ENCODE measurements around the gene CTBP2. TPM values are rescaled to one million over a fixed set of nuclear protein-coding genes. Genes with fewer than 3 reads are reported as not detected.

The CTBP2 gene
- total RNA-seq, 1 experiment from 2014 or later = 125 TPM

- intact Hi-C loops (cut with micrococcal nuclease; ENCODE audit: unreplicated experiment) (loop anchor here (10.0 kb wide), 1 partner anchor 536 kb away; no protein-coding TSS in a partner anchor), in situ Hi-C loops (cut with HindIII; ENCODE audit: low pct_unique_long_range_greater_than_20kb, low sequenced_read_pairs) (no loop called here)
- CTCF ChIA-PET = no interaction called here
- ATAC-seq = no peak
- POLR2A ChIA-PET = no interaction called here
- TF ChIP-seq TCF7L2 (IDR thresholded peaks at IDR 0.05; ENCODE audit: low read depth, low read length) (no peak), REST (IDR thresholded peaks at IDR 0.05; ENCODE audit: insufficient read depth in 1 of 2, low read depth in 2 of 2, low read length in 1 of 2) (no peak), POLR2AphosphoS5 (IDR thresholded peaks at IDR 0.05; ENCODE audit: low read depth, low read length) (no peak), CTCF (IDR thresholded peaks at IDR 0.05) (no peak), SIN3A (IDR thresholded peaks at IDR 0.05; ENCODE audit: borderline replicate concordance, insufficient read depth, low read depth, low read length) (no peak)
- H3K27ac ChIP-seq (ENCODE audit: low read length) = no peak overlapping the region
- BruUV-seq (replicated peaks) = no TSS peak
- H3K27me3 ChIP-seq (ENCODE audit: control insufficient read depth, insufficient read depth, low read length) = peaks cover 3% of the 10 kb centered on the region
- H3K36me3 ChIP-seq (ENCODE audit: control insufficient read depth, insufficient read depth, low read length) = no peaks in the 10 kb centered on the region
- no peak for DNase-seq (ENCODE audit: low read depth, low spot score)
- H3K4me3 ChIP-seq (ENCODE audit: low read depth in 2 of 2, low read length in 2 of 2) = no peak overlapping the region
- H3K4me1 ChIP-seq (ENCODE audit: control insufficient read depth, insufficient read depth, low read length) = no peaks in the 10 kb centered on the region
- H3K9me3 ChIP-seq (ENCODE audit: control insufficient read depth, insufficient read depth, low read depth, low read length) = no peaks in the 10 kb centered on the region
Observed at GRCh38 chr10:125169279-125169678, 8.9 kb upstream of the CTBP2 start.

- in situ Hi-C loops (cut with HindIII; ENCODE audit: low pct_unique_long_range_greater_than_20kb, low sequenced_read_pairs) = no loop called here
- H3K4me3 ChIP-seq (ENCODE audit: low read depth in 2 of 2, low read length in 2 of 2) = no peak overlapping the region
- ATAC-seq (no peak), DNase-seq (ENCODE audit: low read depth, low spot score) (no peak)
- H3K36me3 ChIP-seq (ENCODE audit: control insufficient read depth, insufficient read depth, low read length) = no peaks in the 10 kb centered on the region
- H3K27ac ChIP-seq (ENCODE audit: low read length) = no peak overlapping the region
- no TSS peak for BruUV-seq (replicated peaks)
- H3K27me3 ChIP-seq (ENCODE audit: control insufficient read depth, insufficient read depth, low read length) = no peaks in the 10 kb centered on the region; the same call in 1 of the 2 replicates
- ChIA-PET POLR2A (no interaction called here), CTCF (no interaction called here)
- 0 out of 2 replicates have a peak, but pooled peaks cover 6% of the 10 kb centered on the region for H3K4me1 ChIP-seq (ENCODE audit: control insufficient read depth, insufficient read depth, low read length)
- TF ChIP-seq CTCF (IDR thresholded peaks at IDR 0.05) = no peak
- no peak for TF ChIP-seq POLR2AphosphoS5 (IDR thresholded peaks at IDR 0.05; ENCODE audit: low read depth, low read length)
- TF ChIP-seq SIN3A (IDR thresholded peaks at IDR 0.05; ENCODE audit: borderline replicate concordance, insufficient read depth, low read depth, low read length) = no peak
- TF ChIP-seq TCF7L2 (IDR thresholded peaks at IDR 0.05; ENCODE audit: low read depth, low read length) = no peak
- no peak for TF ChIP-seq REST (IDR thresholded peaks at IDR 0.05; ENCODE audit: insufficient read depth in 1 of 2, low read depth in 2 of 2, low read length in 1 of 2)
- intact Hi-C loops (cut with micrococcal nuclease; ENCODE audit: unreplicated experiment) = loop anchor here (10.0 kb wide), 1 partner anchor 538 kb away; no protein-coding TSS in a partner anchor
- H3K9me3 ChIP-seq (ENCODE audit: control insufficient read depth, insufficient read depth, low read depth, low read length) = no peaks in the 10 kb centered on the region
Observed at GRCh38 chr10:125166658-125167057, 6.3 kb upstream of the CTBP2 start.

Measured in Panc1 (cell line).